ENCODE results near the gene NXPH4. TPM values are rescaled to one million over a fixed set of nuclear protein-coding genes. Genes with fewer than 3 reads are reported as not detected.

NXPH4 gene
- total and polyA plus RNA-seq, 10 of the 15 experiments (the other 5 are each of a cell fraction or from before 2014, with no cell fraction given), result 0.03 to 0.26 TPM; not detected in 8

DNA sequence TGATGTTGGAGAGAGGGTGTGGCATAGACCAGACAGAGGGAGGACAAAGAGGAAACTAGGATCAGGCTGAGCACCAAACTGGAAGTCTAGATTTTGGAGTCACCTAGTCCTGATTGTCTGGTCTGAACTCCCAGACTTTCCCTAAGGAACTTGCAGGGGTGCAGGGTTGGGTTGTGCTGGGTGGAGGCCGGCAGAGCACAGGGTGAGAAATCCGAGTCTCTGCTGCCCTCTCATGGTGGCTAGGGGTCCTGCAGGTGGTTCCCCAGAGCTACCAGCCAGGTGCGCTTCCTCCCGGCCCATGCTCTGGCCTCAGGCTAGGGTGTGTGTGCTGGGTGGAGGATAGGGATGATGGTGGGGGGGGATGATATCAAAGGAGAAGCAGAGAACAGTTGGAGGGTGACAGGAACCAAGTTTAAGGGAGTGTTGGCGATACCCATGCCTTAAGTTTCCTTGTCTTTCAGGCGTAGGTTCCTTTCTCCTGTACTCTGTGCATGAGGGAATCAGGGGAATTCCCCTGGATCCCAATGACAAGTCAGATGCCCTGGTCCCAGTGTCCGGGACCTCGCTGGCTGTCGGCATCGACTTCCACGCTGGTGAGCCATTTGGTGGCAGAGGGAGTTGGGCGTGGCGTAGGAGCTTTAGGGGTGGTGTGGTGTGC, 33.5 kb upstream of the NXPH4 start (continued):
- TF ChIP-seq YY1 (IDR thresholded peaks at IDR 0.05; ENCODE audit: low read depth, low read length) (peak; percentile 35; the same call in 1 of the 2 replicates), NFYB (IDR thresholded peaks at IDR 0.05; ENCODE audit: insufficient read depth, low read depth, low read length) (no peak), ATF7 (IDR thresholded peaks at IDR 0.05; ENCODE audit: low read depth) (no peak), SRF (IDR thresholded peaks at IDR 0.05; ENCODE audit: low read depth in 2 of 2, low read length in 2 of 2) (no peak), IRF4 (IDR thresholded peaks at IDR 0.05; ENCODE audit: low read depth, low read length) (no peak), CHD1 (IDR thresholded peaks at IDR 0.05; ENCODE audit: low read depth, low read length) (no peak), SPI1 (IDR thresholded peaks at IDR 0.05; ENCODE audit: borderline replicate concordance, insufficient read depth, low read depth, low read length) (peak; percentile 61; the same call in 1 of the 2 replicates), NBN (IDR thresholded peaks at IDR 0.05) (no peak), TCF7 (IDR thresholded peaks at IDR 0.05; ENCODE audit: borderline replicate concordance) (no peak), RAD21 (IDR thresholded peaks at IDR 0.05; ENCODE audit: insufficient read depth, low read depth, low read length) (peak; percentile 89), GATAD2B (conservative IDR thresholded peaks at IDR 0.05; ENCODE audit: low read depth) (0 out of 2 replicates have a peak, but pooled peaks have one; percentile 26), LARP7 (IDR thresholded peaks at IDR 0.05) (0 out of 2 replicates have a peak, but pooled peaks have one; percentile 29), IKZF1 (conservative IDR thresholded peaks at IDR 0.05) (peak; percentile 41), EZH2 (IDR thresholded peaks at IDR 0.05; ENCODE audit: borderline replicate concordance, control insufficient read depth, low read depth, low read length) (no peak), HDGF (IDR thresholded peaks at IDR 0.05) (0 out of 2 replicates have a peak, but pooled peaks have one; percentile 48), POU2F2 (IDR thresholded peaks at IDR 0.05; ENCODE audit: borderline replicate concordance, low read depth, low read length) (no peak)
- TF ChIP-seq, protein P1, sequence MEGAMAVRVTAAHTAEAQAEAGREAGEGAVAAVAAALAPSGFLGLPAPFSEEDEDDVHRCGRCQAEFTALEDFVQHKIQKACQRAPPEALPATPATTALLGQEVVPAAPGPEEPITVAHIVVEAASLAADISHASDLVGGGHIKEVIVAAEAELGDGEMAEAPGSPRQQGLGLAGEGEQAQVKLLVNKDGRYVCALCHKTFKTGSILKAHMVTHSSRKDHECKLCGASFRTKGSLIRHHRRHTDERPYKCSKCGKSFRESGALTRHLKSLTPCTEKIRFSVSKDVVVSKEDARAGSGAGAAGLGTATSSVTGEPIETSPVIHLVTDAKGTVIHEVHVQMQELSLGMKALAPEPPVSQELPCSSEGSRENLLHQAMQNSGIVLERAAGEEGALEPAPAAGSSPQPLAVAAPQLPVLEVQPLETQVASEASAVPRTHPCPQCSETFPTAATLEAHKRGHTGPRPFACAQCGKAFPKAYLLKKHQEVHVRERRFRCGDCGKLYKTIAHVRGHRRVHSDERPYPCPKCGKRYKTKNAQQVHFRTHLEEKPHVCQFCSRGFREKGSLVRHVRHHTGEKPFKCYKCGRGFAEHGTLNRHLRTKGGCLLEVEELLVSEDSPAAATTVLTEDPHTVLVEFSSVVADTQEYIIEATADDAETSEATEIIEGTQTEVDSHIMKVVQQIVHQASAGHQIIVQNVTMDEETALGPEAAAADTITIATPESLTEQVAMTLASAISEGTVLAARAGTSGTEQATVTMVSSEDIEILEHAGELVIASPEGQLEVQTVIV (IDR thresholded peaks at IDR 0.05; ENCODE audit: borderline replicate concordance, partially characterized antibody), result no peak
- TF ChIP-seq, protein P2, sequence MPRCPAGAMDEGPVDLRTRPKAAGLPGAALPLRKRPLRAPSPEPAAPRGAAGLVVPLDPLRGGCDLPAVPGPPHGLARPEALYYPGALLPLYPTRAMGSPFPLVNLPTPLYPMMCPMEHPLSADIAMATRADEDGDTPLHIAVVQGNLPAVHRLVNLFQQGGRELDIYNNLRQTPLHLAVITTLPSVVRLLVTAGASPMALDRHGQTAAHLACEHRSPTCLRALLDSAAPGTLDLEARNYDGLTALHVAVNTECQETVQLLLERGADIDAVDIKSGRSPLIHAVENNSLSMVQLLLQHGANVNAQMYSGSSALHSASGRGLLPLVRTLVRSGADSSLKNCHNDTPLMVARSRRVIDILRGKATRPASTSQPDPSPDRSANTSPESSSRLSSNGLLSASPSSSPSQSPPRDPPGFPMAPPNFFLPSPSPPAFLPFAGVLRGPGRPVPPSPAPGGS (IDR thresholded peaks at IDR 0.05; ENCODE audit: borderline replicate concordance, insufficient read depth, low read depth, low read length, poor library complexity, severe bottlenecking), result peak; percentile 34
- TF ChIP-seq, protein P3, sequence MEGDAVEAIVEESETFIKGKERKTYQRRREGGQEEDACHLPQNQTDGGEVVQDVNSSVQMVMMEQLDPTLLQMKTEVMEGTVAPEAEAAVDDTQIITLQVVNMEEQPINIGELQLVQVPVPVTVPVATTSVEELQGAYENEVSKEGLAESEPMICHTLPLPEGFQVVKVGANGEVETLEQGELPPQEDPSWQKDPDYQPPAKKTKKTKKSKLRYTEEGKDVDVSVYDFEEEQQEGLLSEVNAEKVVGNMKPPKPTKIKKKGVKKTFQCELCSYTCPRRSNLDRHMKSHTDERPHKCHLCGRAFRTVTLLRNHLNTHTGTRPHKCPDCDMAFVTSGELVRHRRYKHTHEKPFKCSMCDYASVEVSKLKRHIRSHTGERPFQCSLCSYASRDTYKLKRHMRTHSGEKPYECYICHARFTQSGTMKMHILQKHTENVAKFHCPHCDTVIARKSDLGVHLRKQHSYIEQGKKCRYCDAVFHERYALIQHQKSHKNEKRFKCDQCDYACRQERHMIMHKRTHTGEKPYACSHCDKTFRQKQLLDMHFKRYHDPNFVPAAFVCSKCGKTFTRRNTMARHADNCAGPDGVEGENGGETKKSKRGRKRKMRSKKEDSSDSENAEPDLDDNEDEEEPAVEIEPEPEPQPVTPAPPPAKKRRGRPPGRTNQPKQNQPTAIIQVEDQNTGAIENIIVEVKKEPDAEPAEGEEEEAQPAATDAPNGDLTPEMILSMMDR (IDR thresholded peaks at IDR 0.05 in 2 of 3, conservative IDR thresholded peaks at IDR 0.05 in 1 of 3; ENCODE audit: control insufficient read depth in 2 of 3, extremely low read depth in 1 of 3, insufficient read depth in 1 of 3, low read depth in 3 of 3, low read length in 3 of 3), result peak; percentile 96 to 98 (median 97)
- TF ChIP-seq, protein P4, sequence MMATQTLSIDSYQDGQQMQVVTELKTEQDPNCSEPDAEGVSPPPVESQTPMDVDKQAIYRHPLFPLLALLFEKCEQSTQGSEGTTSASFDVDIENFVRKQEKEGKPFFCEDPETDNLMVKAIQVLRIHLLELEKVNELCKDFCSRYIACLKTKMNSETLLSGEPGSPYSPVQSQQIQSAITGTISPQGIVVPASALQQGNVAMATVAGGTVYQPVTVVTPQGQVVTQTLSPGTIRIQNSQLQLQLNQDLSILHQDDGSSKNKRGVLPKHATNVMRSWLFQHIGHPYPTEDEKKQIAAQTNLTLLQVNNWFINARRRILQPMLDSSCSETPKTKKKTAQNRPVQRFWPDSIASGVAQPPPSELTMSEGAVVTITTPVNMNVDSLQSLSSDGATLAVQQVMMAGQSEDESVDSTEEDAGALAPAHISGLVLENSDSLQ (IDR thresholded peaks at IDR 0.05), result no peak
- TF ChIP-seq, protein P5, sequence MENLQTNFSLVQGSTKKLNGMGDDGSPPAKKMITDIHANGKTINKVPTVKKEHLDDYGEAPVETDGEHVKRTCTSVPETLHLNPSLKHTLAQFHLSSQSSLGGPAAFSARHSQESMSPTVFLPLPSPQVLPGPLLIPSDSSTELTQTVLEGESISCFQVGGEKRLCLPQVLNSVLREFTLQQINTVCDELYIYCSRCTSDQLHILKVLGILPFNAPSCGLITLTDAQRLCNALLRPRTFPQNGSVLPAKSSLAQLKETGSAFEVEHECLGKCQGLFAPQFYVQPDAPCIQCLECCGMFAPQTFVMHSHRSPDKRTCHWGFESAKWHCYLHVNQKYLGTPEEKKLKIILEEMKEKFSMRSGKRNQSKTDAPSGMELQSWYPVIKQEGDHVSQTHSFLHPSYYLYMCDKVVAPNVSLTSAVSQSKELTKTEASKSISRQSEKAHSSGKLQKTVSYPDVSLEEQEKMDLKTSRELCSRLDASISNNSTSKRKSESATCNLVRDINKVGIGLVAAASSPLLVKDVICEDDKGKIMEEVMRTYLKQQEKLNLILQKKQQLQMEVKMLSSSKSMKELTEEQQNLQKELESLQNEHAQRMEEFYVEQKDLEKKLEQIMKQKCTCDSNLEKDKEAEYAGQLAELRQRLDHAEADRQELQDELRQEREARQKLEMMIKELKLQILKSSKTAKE (IDR thresholded peaks at IDR 0.05; ENCODE audit: low read depth, poor library complexity, severe bottlenecking), result no peak
